Measurements from ENCODE around the gene ARMC2.

The ARMC2 gene

GRCh38 chr6:108983151-108983550, 134.9 kb downstream of the ARMC2 start:
- no peak for TF ChIP-seq SIN3A (IDR thresholded peaks at IDR 0.05; ENCODE audit: borderline replicate concordance, insufficient read depth, low read length)
- no peak for TF ChIP-seq TAF1 (IDR thresholded peaks at IDR 0.05; ENCODE audit: borderline replicate concordance, insufficient read depth, low read length)
- no peak for TF ChIP-seq FOXP2 (optimal IDR thresholded peaks at IDR 0.05; ENCODE audit: borderline replicate concordance, extremely low read depth, extremely low read length, insufficient read depth)
- TF ChIP-seq POLR2AphosphoS5 (IDR thresholded peaks at IDR 0.05; ENCODE audit: low read depth, low read length), result no peak
- TF ChIP-seq, protein P1, sequence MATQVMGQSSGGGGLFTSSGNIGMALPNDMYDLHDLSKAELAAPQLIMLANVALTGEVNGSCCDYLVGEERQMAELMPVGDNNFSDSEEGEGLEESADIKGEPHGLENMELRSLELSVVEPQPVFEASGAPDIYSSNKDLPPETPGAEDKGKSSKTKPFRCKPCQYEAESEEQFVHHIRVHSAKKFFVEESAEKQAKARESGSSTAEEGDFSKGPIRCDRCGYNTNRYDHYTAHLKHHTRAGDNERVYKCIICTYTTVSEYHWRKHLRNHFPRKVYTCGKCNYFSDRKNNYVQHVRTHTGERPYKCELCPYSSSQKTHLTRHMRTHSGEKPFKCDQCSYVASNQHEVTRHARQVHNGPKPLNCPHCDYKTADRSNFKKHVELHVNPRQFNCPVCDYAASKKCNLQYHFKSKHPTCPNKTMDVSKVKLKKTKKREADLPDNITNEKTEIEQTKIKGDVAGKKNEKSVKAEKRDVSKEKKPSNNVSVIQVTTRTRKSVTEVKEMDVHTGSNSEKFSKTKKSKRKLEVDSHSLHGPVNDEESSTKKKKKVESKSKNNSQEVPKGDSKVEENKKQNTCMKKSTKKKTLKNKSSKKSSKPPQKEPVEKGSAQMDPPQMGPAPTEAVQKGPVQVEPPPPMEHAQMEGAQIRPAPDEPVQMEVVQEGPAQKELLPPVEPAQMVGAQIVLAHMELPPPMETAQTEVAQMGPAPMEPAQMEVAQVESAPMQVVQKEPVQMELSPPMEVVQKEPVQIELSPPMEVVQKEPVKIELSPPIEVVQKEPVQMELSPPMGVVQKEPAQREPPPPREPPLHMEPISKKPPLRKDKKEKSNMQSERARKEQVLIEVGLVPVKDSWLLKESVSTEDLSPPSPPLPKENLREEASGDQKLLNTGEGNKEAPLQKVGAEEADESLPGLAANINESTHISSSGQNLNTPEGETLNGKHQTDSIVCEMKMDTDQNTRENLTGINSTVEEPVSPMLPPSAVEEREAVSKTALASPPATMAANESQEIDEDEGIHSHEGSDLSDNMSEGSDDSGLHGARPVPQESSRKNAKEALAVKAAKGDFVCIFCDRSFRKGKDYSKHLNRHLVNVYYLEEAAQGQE (IDR thresholded peaks at IDR 0.05; ENCODE audit: insufficient read depth in 1 of 2, low read depth in 2 of 2, low read length in 2 of 2), result no peak

GRCh38 chr6:108985301-108985700, 137.1 kb downstream of the ARMC2 start:
- TF ChIP-seq FOXP2 (optimal IDR thresholded peaks at IDR 0.05; ENCODE audit: borderline replicate concordance, extremely low read depth, extremely low read length, insufficient read depth), result no peak
- TF ChIP-seq POLR2AphosphoS5 (IDR thresholded peaks at IDR 0.05; ENCODE audit: low read depth, low read length), result no peak
- no peak for TF ChIP-seq SIN3A (IDR thresholded peaks at IDR 0.05; ENCODE audit: borderline replicate concordance, insufficient read depth, low read length)
- TF ChIP-seq, protein P1 (IDR thresholded peaks at IDR 0.05; ENCODE audit: insufficient read depth in 1 of 2, low read depth in 2 of 2, low read length in 2 of 2), result no peak
- no peak for TF ChIP-seq TAF1 (IDR thresholded peaks at IDR 0.05; ENCODE audit: borderline replicate concordance, insufficient read depth, low read length)

DNA sequence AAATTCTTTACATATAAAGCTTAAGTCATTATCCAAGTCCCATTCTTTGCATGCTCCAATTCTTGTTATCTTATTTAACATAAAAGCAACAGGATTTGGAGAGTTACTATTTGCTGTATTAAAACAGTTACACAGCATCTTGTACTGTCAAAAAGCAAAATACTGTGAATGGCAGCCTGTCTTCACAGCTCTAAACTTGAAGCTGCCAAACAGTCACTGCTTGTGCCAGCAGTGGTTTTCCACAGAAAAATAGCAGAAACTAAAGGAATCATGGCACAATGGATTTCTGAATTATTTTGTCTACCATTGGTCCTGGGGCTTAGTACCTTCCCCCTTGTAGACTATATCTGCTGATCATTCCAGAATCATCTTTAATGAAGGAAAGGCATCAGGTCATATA, 138.9 kb downstream of the ARMC2 start:
- no peak for TF ChIP-seq TAF1 (IDR thresholded peaks at IDR 0.05; ENCODE audit: borderline replicate concordance, insufficient read depth, low read length)
- TF ChIP-seq SIN3A (IDR thresholded peaks at IDR 0.05; ENCODE audit: borderline replicate concordance, insufficient read depth, low read length), result no peak
- no peak for TF ChIP-seq FOXP2 (optimal IDR thresholded peaks at IDR 0.05; ENCODE audit: borderline replicate concordance, extremely low read depth, extremely low read length, insufficient read depth)
- TF ChIP-seq, protein P1 (IDR thresholded peaks at IDR 0.05; ENCODE audit: insufficient read depth in 1 of 2, low read depth in 2 of 2, low read length in 2 of 2), result no peak

DNA sequence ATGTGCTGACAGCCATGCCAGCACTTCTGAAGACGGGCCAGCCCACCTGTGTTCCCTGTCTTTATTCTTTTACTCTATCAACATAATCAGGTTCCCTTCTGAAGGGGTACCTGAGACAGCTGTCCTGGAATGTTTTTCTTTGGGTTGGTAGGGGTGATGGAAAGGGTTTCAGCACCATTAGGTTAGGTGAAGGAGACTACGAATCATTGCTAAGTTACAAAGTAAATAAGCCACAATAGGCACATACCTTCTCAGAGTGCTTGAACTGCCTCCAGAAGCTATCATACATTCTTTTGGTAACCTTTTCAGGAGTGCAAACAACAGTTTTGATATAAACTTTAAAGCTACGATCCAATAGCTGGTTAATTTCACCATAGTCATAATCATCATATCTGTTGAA, 140.1 kb downstream of the ARMC2 start:
- no peak for TF ChIP-seq FOXP2 (optimal IDR thresholded peaks at IDR 0.05; ENCODE audit: borderline replicate concordance, extremely low read depth, extremely low read length, insufficient read depth)
- TF ChIP-seq, protein P1 (IDR thresholded peaks at IDR 0.05; ENCODE audit: insufficient read depth in 1 of 2, low read depth in 2 of 2, low read length in 2 of 2), result no peak
- TF ChIP-seq POLR2AphosphoS5 (IDR thresholded peaks at IDR 0.05; ENCODE audit: low read depth, low read length), result no peak
- no peak for TF ChIP-seq TAF1 (IDR thresholded peaks at IDR 0.05; ENCODE audit: borderline replicate concordance, insufficient read depth, low read length)
- TF ChIP-seq SIN3A (IDR thresholded peaks at IDR 0.05; ENCODE audit: borderline replicate concordance, insufficient read depth, low read length), result no peak

- TF ChIP-seq SIN3A (IDR thresholded peaks at IDR 0.05; ENCODE audit: borderline replicate concordance, insufficient read depth, low read length), result no peak
- TF ChIP-seq POLR2AphosphoS5 (IDR thresholded peaks at IDR 0.05; ENCODE audit: low read depth, low read length), result no peak
- TF ChIP-seq, protein P1 (IDR thresholded peaks at IDR 0.05; ENCODE audit: insufficient read depth in 1 of 2, low read depth in 2 of 2, low read length in 2 of 2), result no peak
- no peak for TF ChIP-seq FOXP2 (optimal IDR thresholded peaks at IDR 0.05; ENCODE audit: borderline replicate concordance, extremely low read depth, extremely low read length, insufficient read depth)
- no peak for TF ChIP-seq TAF1 (IDR thresholded peaks at IDR 0.05; ENCODE audit: borderline replicate concordance, insufficient read depth, low read length)
Observed at GRCh38 chr6:108988765-108989164, 140.5 kb downstream of the ARMC2 start.
